Gastroesophageal sphincter (tissue), 4 donors: ENCODE data around the gene CNKSR3. TPM values are rescaled to one million over a fixed set of nuclear protein-coding genes. Genes with fewer than 3 reads are reported as not detected.

Source experiments
- ATAC-seq: fragments of 150-250 bp; one replicate; pipeline ENCODE4 v1.9.1; 2016; ENCODE audit warnings: mild to moderate bottlenecking, moderate library complexity
- H3K27ac ChIP-seq, 4 donors: fragments of 200-600 bp; sonication (generic) in 3 of 4; 1 replicate in 3 of 4; 2 replicates in 1 of 4; pipeline ENCODE4 v1.5.1; 2016 to 2019
- H3K27me3 ChIP-seq: fragments of 200-600 bp; sonication (generic); one replicate; pipeline ENCODE4 v1.5.1; 2019
- H3K36me3 ChIP-seq, 2 donors: fragments of 200-600 bp; sonication (generic); one replicate each; pipeline ENCODE4 v1.5.1; 2019; ENCODE audit warnings: control low read depth in 1 of 2
- H3K4me1 ChIP-seq, 3 donors: fragments of 200-600 bp; sonication (generic); 1 replicate in 2 of 3; 2 replicates in 1 of 3; pipeline ENCODE4 v1.5.1; 2016 to 2019; ENCODE audit warnings: control low read depth in 2 of 3
- H3K4me3 ChIP-seq, 2 donors: fragments of 200-600 bp; sonication (generic); one replicate each; pipeline ENCODE4 v1.5.1; 2019; ENCODE audit warnings: mild to moderate bottlenecking in 1 of 2, moderate library complexity in 1 of 2
- H3K9me3 ChIP-seq, 3 donors: fragments of 200-600 bp; sonication (generic); one replicate each; pipeline ENCODE4 v1.5.1; 2017 to 2019; ENCODE audit warnings: control low read depth in 2 of 3
- EP300 ChIP-seq: sonication (generic); formaldehyde crosslinking; IDR thresholded peaks from one replicate; pipeline ENCODE4 v1.6.1; 2017; ENCODE audit warnings: antibody characterized with exemption, mild to moderate bottlenecking
- POLR2A ChIP-seq, 2 donors: fragments of 450-650 bp; IDR thresholded peaks; one replicate each; pipeline ENCODE4 v1.6.1; 2017; ENCODE audit warnings: antibody characterized with exemption in 2 of 2, mild to moderate bottlenecking in 2 of 2, moderate library complexity in 1 of 2
- POLR2AphosphoS5 ChIP-seq: sonication (generic); formaldehyde crosslinking; IDR thresholded peaks from one replicate; pipeline ENCODE4 v1.6.1; 2017; ENCODE audit warnings: antibody characterized with exemption
- WGBS, 2 donors: methylation state at CpG; one replicate each; pipeline ENCODE4 v1.1.5; 2018; ENCODE audit warnings: low coverage in 1 of 2; 5-methylcytosine and 5-hydroxymethylcytosine counted together
- total RNA-seq, 4 donors: library from RNA; depleted of rRNA; stranded (reverse); fragments of >200 nt; gene quantifications; one replicate each; pipeline ENCODE4 v1.1.0, GENCODE V29; 2016
- TF ChIP-seq, protein P1 (sequence below), 4 experiments: fragments of 200-600 bp in 2 of 4; fragments of 450-650 bp in 2 of 4; sonication (generic) in 1 of 4; IDR thresholded peaks; one replicate each; pipeline ENCODE4 v1.5.1; 2017 to 2019; ENCODE audit warnings: antibody characterized with exemption in 4 of 4, mild to moderate bottlenecking in 2 of 4, moderate library complexity in 2 of 4

Gene CNKSR3
- total RNA-seq, 4 donors from 2014 or later, result 12.9 to 28.9 (median 16.0) TPM

DNA sequence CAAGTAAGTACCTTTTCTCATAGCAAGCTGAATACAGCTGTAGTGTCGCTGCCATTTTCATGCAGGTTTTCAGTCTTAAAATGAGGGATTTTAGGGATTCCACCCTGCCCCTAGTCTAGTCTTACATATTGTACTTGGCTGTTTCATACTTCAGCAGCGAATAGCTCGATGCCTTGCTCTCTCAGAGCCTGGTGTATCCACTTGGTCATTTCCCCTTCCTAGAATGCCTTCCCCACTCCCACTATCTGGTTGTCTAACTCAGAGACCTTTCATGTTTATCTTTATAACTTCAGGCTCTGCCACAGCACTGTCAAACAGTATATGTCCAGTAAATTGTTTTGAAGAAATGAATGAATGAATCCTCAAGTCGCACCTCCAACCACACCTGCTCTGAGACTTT is 132.8 kb downstream of the CNKSR3 start:
- Histone ChIP-seq H3K9me3 (no peaks in the 10 kb centered on the region), H3K27ac (no peak overlapping the region), H3K36me3 (no peaks in the 10 kb centered on the region), H3K27me3 (no peaks in the 10 kb centered on the region), H3K4me3 (no peak overlapping the region), H3K4me1 (no peaks in the 10 kb centered on the region)
- WGBS, 2 donors, result 75 to 81% methylated on average over 4 of the region's 4 CpGs
- ATAC-seq, result no peak
- TF ChIP-seq POLR2A (IDR thresholded peaks at IDR 0.05) (no peak), POLR2AphosphoS5 (no peak), EP300 (no peak)

- Histone ChIP-seq H3K4me3 (no peak overlapping the region), H3K27me3 (no peaks in the 10 kb centered on the region), H3K27ac (no peak overlapping the region), H3K36me3 (no peaks in the 10 kb centered on the region), H3K9me3 (no peaks in the 10 kb centered on the region), H3K4me1 (peaks cover 0 to 11% (median 0%) of the 10 kb centered on the region in 3 donors)
- TF ChIP-seq POLR2A (IDR thresholded peaks at IDR 0.05), result no peak
- TF ChIP-seq, protein P1, sequence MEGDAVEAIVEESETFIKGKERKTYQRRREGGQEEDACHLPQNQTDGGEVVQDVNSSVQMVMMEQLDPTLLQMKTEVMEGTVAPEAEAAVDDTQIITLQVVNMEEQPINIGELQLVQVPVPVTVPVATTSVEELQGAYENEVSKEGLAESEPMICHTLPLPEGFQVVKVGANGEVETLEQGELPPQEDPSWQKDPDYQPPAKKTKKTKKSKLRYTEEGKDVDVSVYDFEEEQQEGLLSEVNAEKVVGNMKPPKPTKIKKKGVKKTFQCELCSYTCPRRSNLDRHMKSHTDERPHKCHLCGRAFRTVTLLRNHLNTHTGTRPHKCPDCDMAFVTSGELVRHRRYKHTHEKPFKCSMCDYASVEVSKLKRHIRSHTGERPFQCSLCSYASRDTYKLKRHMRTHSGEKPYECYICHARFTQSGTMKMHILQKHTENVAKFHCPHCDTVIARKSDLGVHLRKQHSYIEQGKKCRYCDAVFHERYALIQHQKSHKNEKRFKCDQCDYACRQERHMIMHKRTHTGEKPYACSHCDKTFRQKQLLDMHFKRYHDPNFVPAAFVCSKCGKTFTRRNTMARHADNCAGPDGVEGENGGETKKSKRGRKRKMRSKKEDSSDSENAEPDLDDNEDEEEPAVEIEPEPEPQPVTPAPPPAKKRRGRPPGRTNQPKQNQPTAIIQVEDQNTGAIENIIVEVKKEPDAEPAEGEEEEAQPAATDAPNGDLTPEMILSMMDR (IDR thresholded peaks at IDR 0.05), result no peak
- no peak for TF ChIP-seq EP300
- TF ChIP-seq POLR2AphosphoS5, result no peak
- ATAC-seq, result no peak
- 95 to 100% methylated on average over 2 of the region's 2 CpGs for WGBS, 2 donors
These were observed 136.5 kb downstream of the CNKSR3 start for GRCh38 chr6:154373971-154374370.

GRCh38 chr6:154371281-154371680 is 139.2 kb downstream of the CNKSR3 start:
- ATAC-seq, result no peak
- Histone ChIP-seq H3K4me3 (no peak overlapping the region), H3K27ac (no peak overlapping the region), H3K36me3 (no peaks in the 10 kb centered on the region), H3K4me1 (peaks cover 0 to 11% (median 0%) of the 10 kb centered on the region in 3 donors), H3K27me3 (no peaks in the 10 kb centered on the region), H3K9me3 (no peaks in the 10 kb centered on the region)
- WGBS, 2 donors, result 79 to 81% methylated on average over 3 to 4 of the region's 4 CpGs
- TF ChIP-seq POLR2A (IDR thresholded peaks at IDR 0.05) (no peak), POLR2AphosphoS5 (no peak)
- TF ChIP-seq, protein P1 (IDR thresholded peaks at IDR 0.05), result no peak

- Histone ChIP-seq H3K27me3 (no peaks in the 10 kb centered on the region), H3K36me3 (no peaks in the 10 kb centered on the region), H3K9me3 (no peaks in the 10 kb centered on the region), H3K27ac (no peak overlapping the region), H3K4me1 (peaks cover 0 to 11% (median 0%) of the 10 kb centered on the region in 3 donors), H3K4me3 (no peak overlapping the region)
- WGBS, 2 donors, result 18 to 23% methylated on average over 4 of the region's 4 CpGs
- TF ChIP-seq POLR2AphosphoS5 (no peak), POLR2A (IDR thresholded peaks at IDR 0.05) (no peak)
- TF ChIP-seq, protein P1 (IDR thresholded peaks at IDR 0.05), result peak in 1 of 4 experiments; percentile 43
- ATAC-seq, result no peak
These were observed 139.9 kb downstream of the CNKSR3 start for GRCh38 chr6:154370545-154370944.

DNA sequence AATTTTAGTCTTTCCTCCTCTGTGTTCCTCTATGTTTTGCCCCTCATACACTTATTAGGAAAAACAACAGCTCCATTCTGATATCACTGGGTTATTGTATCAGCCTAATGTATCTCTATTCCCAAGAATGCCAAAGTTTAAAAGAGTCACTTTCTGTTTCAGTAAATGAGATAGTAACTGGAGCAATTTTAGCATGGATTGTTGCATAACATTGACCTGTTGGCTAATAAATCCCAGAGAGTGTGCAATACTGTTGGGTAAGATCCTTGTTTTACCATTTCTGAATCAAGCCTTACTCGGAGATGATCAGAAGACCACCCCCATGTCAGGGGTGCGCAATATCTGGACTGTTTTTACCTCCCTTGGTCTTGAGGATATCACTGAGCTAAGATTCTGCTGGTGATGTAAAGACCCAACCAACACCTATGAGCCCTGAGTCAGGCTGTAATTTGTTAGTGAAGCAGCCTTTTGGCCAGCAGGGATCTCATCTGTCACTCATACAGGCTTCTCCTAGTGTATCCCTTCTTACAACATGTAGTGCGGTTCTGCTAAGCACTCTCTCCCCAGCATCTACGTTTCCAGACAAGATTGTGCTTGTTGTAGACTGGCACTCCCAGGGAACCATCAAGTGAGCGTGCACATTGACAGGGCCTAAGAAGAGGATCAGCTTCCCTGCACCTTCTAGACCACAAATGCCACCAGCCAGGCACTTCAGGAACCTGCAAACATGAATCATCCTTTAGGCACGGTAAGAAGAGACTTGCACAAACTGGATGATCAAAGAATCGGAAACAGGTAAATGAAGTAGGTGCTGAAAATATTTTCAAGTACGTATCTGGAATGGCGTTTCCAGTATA is 142.4 kb downstream of the CNKSR3 start:
- WGBS, 2 donors, result 33 to 77% methylated on average over 2 to 7 of the region's 9 CpGs
- Histone ChIP-seq H3K4me1 (peaks cover 0 to 11% (median 0%) of the 10 kb centered on the region in 3 donors), H3K27ac (no peak overlapping the region), H3K36me3 (no peaks in the 10 kb centered on the region), H3K4me3 (no peak overlapping the region), H3K27me3 (no peaks in the 10 kb centered on the region), H3K9me3 (no peaks in the 10 kb centered on the region)
- TF ChIP-seq POLR2A (IDR thresholded peaks at IDR 0.05) (no peak), EP300 (no peak), POLR2AphosphoS5 (no peak)
- TF ChIP-seq, protein P1 (IDR thresholded peaks at IDR 0.05), result no peak
- ATAC-seq, result no peak
